ENCODE results near the gene NOMO2.
"Not testable (repeated sequence)": the region's sequence is repeated elsewhere in the genome, so short reads cannot be mapped to it uniquely, and the experiment has no call there.

The NOMO2 gene

DNA sequence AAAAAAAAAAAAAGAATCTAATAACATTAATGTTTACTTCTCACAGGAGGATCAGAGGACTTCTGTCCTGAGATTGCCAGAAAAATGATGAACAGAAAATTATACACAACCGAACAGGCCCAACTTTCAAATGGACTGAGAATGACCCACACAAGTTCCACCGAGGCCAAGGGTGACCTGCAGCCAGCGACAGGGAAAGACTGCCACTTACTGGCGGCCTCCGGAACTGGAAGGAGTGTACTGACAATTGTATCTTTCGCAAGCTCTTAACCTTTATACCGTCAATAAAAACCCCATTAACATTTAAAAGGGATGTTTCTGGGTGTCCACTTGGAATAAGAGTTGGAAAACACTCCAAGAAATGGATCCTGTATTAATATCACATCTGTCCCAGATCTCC is 63.5 kb downstream of the NOMO2 start:
- not testable (repeated sequence) for DNase-seq

DNA sequence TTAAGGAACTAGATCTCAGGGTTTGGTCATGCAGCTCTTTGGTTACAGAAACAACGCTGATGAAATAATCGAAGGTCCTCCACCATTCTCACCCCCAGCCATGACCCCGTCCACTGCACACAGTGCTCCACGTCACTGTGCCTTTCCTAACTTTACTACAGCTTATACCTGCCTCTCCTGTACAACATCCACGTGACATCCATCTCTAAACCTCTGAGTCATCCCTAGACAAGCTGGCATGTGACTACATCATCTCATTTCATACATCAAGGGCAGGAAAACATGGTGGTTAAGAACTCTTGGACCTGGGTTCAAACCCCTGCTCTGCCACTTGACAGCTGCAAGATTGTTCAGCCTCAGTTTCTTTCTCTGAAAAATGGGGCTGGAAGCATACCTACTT is 64.9 kb downstream of the NOMO2 start:
- not testable (repeated sequence) for DNase-seq

DNA sequence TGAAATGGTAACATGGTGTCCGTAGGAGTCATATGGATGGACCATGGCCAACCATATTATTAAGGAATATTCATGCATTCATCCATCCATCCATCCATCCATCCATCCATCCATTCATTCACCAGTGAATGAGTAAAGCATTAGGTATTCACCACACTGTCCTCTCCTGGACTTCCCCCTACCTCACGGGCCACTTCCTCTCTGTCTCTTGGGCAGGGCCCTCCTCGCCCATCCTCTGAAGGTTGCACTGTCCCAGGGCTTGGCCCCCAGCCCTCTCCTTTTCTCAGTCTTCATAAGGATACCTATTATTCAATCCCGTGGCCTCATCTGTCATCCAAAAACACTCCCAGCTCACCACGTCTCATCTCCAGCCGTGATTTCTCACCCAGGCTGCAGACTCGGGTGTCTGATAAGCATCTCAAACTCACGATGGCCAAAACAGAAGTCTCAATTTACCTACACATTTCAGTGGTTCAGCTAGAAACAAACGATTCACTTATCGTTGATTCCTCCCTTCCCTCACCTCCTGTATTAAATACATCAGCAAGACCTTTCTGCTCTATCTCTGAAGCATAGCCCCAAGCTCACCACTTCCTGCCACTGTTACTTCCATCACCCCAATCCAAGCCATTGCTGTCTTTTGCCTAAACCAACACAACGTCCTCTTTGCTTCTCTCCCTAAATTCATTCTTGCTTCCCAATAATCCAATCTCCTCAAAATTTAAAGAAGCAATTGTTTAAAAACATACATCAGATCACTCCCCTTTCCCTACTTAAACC is 69.6 kb downstream of the NOMO2 start:
- DNase-seq, result not testable (repeated sequence)

DNA sequence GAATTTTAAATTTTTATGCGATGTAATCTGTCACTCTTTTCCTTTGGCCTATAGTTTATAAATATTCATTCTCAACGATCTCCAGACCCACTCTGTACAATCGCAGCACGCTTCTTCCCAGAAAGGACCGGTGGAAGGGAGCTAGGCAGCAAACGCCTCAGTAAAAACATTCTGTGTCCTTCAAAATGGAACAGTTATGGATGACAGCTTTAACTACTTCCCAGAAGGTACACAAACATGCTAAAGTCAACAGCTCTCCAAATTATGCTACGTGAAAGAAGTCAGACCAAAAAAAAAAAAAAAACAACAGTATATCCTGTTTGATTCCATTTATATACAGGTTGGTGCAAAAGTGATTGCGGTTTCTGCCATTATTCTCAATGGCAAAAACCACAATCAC is 125.9 kb downstream of the NOMO2 start:
- not testable (repeated sequence) for DNase-seq

DNA sequence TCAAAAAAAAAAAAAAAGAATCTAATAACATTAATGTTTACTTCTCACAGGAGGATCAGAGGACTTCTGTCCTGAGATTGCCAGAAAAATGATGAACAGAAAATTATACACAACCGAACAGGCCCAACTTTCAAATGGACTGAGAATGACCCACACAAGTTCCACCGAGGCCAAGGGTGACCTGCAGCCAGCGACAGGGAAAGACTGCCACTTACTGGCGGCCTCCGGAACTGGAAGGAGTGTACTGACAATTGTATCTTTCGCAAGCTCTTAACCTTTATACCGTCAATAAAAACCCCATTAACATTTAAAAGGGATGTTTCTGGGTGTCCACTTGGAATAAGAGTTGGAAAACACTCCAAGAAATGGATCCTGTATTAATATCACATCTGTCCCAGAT is 146.1 kb downstream of the NOMO2 start:
- not testable (repeated sequence) for DNase-seq

DNA sequence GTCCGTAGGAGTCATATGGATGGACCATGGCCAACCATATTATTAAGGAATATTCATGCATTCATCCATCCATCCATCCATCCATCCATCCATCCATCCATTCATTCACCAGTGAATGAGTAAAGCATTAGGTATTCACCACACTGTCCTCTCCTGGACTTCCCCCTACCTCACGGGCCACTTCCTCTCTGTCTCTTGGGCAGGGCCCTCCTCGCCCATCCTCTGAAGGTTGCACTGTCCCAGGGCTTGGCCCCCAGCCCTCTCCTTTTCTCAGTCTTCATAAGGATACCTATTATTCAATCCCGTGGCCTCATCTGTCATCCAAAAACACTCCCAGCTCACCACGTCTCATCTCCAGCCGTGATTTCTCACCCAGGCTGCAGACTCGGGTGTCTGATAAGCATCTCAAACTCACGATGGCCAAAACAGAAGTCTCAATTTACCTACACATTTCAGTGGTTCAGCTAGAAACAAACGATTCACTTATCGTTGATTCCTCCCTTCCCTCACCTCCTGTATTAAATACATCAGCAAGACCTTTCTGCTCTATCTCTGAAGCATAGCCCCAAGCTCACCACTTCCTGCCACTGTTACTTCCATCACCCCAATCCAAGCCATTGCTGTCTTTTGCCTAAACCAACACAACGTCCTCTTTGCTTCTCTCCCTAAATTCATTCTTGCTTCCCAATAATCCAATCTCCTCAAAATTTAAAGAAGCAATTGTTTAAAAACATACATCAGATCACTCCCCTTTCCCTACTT is 152.2 kb downstream of the NOMO2 start:
- not testable (repeated sequence) for DNase-seq

DNA sequence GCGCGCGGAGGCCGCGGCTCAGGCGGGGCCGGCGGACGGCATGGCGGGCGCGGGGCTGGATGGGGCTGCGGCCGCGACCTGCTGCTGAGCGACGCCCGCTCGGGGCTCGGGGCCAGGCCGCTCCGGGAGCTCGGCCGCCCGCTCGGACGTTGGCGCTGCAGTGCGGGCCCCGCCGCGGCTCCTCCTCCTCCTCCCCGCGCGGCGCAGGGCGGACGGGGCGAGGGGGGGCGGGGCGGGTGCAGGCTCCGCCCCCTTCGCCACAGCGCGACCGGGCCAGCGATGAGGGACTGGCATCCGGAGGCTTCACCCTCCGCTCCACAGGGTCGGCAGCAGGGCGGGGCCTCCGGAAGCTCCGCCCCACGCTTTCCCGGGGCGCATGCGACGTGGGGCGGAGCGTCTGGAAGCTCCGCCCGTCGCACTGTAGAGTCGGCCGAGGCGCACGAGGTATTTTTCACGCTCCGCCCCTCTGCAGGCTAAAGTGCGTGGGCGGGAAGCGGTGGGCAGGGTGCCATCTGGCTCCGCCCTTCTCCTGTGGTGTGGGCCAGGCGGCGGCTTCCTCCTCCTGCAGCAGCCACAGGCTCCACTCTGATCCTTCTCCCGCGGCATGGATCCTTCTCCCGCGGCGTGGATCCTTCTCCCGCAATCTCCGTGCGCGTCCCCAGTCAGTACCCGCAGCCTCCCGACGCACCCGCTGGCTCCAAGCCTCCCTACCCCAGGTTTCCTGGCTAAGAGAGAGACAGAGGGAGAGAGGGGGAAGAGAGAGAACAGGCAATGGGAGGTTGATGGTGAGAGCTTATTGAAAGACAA is 159.8 kb downstream of the NOMO2 start:
- not testable (repeated sequence) for DNase-seq

DNA sequence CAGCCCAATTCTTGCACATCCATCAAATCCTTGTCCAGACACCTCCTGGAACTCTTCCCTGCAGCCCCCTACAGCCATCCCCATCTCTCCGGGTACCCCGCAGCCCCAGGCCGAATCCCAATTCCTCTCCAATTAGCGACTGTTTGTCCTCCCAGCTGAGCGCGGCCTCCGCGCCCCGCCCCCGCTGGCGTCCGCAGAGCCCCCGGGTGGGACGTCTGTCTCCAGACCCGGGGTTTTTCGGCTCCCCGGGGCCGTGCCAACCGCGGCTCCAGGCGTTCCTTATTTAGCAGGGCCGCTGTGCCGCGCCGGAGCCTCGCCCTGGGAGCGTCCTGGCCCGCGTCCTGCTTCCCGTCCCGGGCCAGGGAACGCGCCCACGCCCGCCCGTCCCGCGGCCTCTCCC is 160.7 kb downstream of the NOMO2 start:
- DNase-seq, result not testable (repeated sequence)

DNA sequence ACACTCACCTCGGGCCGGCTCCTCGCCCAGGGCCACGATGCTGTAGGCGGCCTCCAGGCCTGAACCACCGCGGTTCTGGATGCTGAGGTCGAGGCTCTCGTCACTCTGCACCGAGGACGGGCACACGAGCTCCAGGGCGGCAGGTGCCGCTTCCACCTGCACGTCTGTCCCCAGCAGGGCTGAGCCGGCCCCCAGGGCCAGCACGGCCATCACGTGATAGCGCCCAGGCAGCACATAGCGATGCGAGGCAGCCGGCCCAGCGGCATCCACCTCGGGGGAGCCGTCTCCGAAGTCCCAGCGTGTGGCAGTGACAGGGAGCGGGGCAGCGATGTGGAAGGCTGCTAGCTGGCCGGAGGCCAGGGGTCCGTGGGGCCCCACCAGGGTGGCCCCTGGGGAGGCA is 167.5 kb downstream of the NOMO2 start:
- not testable (repeated sequence) for DNase-seq

DNA sequence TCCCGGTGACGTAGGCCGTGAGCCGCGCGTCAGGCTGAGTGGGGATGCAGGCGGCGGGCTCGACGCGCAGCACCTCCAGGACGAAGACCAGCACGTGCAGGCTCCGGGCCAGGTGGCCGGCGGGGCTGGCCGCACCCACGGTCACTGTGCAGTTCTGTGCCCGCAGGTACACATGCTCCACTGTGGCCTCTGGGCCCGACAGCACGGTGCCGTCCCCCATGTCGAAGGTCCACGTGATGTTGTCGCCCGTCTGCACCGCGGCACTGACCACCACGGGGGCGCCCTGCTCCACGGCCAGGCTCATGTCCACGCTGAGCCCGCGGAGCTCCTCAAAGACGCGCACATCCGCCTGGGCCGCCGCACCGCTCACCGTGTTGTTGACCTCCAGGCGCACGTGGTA is 174.1 kb downstream of the NOMO2 start:
- DNase-seq, result not testable (repeated sequence)

DNA sequence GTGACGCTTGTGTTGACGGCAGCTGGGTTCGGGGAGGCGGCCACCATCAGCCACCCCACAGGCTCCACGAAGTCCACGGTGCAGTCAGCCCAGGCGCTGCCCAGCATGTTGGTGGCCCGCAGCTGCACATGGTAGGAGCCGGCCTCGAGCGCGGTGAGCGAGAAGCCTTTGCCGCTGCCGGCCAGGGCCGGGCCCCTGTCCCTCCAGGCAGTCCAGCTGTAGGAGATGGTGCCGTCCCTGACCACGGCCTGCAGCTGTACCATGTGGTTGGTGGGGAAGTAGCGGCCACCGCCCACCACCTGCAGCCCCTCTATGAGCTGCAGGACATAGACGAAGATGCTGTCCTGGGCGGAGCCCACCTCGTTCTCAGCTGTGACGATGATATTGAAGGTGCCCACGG is 175.4 kb downstream of the NOMO2 start:
- not testable (repeated sequence) for DNase-seq

DNA sequence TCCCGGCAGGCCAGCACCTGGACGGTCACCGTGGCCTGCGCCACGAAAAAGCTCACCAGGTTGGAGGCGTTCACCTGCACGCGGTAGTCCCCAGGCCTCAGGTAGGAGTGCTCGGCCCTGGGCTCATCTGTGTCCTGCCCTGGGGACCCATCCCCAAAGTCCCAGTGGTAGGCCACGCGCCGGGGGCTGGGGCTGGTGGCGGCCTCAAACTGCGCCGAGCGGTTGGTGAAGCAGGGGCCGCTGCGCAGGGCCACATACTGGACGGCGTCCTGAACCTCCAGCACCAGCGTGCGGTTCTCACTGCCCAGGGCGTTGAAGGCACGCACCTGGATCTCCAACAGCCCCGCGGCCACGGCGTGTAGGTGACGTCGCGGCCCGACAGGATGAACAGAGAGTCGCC is 176.6 kb downstream of the NOMO2 start:
- DNase-seq, result not testable (repeated sequence)

DNA sequence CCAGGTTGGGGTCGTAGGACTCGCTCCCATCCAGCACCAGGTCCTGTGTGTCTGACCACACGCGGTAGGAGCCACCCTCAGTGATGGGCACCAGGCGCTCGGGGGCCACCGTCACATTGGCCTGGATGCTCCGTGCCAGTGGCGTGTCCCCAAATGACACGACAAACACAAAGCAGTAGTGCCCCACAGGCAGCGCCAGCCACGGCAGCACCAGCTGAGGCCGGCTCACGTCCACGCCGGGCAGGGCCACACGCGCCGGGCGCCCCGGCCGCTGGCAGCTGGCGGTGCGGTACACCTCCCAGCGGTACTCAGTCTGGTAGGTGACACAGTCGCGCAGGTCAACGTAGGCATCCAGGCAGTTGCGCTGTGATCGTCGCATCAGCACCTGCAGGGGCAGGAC is 177.0 kb downstream of the NOMO2 start:
- DNase-seq, result not testable (repeated sequence)

DNA sequence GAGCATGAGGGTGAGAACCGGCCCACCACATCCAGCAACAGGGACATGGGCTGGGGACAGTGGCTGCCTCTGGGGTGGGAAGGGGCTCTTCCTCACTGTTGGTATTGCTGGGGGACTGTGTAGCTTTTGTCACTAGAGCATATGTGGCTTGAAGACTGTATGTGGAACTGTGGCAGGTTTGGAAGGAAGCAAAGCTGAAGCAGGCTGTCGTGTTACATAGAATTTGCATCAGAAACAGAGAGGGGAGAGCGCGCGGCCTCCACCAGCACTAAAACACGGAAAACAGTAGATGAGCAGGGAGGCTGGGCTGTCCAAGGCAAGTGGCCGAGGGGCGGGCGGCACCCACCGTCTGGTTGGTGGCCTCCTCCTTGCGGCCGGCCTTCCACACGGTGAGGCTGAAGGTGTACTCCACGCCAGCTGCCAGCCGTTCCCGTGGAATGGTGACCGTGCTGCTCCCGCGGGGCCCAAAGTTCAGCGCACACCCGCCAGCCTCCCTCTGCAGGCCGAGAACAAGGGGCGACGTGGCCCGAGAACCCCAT is 177.7 kb downstream of the NOMO2 start:
- not testable (repeated sequence) for DNase-seq

DNA sequence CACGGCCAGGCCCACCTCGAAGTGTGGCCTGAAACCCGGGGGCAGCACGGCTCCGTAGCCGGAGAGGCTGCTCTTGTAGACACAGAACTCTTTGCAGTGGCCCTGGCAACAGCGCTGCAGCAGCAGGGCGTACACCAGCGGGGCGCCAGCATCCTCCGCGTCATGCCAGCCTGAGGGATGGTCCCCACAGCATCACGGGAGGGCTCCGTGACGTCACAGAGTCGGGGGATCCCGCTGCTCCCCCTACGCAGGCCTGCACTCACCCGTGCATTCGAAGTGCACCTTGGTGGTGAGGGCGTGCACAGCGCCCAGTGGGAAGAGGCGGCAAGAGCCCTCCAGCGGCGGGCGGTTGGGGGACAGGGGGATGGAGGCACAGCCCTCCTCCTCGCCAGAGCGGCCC is 179.2 kb downstream of the NOMO2 start:
- DNase-seq, result not testable (repeated sequence)

Measured in NCI-H187 (cell line).